Lung (tissue), 12 donors: ENCODE results near the gene LYPD6. TPM values are rescaled to one million over a fixed set of nuclear protein-coding genes. Genes with fewer than 3 reads are reported as not detected.

Experiments
- ATAC-seq: fragments of 200-7000 bp; cut with Tn5 transposase; one replicate; pipeline ENCODE4 v1.9.1; 2020; ENCODE audit warnings: moderate number of reproducible peaks; ENCODE audit not compliant: insufficient read depth, low FRiP score
- DNase-seq, 3 donors: peaks; one replicate each; pipeline ENCODE4 v3.0.0-alpha.2; 2013 to 2017
- H3K27ac ChIP-seq, 2 donors: one replicate each; pipeline ENCODE4 v1.5.1; 2013; ENCODE audit warnings: mild to moderate bottlenecking in 2 of 2, moderate library complexity in 2 of 2, control low read depth in 1 of 2, inconsistent platforms in 1 of 2, low read depth in 1 of 2, low read length in 1 of 2
- H3K27me3 ChIP-seq, 3 donors: one replicate each; pipeline ENCODE4 v1.5.1; 2013; ENCODE audit warnings: low read length in 2 of 3; ENCODE audit not compliant: control insufficient read depth in 3 of 3, insufficient read depth in 3 of 3
- H3K36me3 ChIP-seq, 4 donors: one replicate each; pipeline ENCODE4 v1.5.1; 2013; ENCODE audit warnings: low read length in 4 of 4, mild to moderate bottlenecking in 1 of 4, moderate library complexity in 1 of 4; ENCODE audit not compliant: control insufficient read depth in 4 of 4, insufficient read depth in 4 of 4
- H3K4me1 ChIP-seq, 5 donors: one replicate each; pipeline ENCODE4 v1.5.1; 2013; ENCODE audit warnings: low read length in 5 of 5, mild to moderate bottlenecking in 2 of 5, moderate library complexity in 1 of 5; ENCODE audit not compliant: control insufficient read depth in 5 of 5, insufficient read depth in 5 of 5
- H3K4me3 ChIP-seq: one replicate; pipeline ENCODE4 v1.5.1; 2013; ENCODE audit warnings: mild to moderate bottlenecking, control low read depth, moderate library complexity
- H3K9ac ChIP-seq, 2 donors: one replicate each; pipeline ENCODE4 v1.5.1; 2013; ENCODE audit warnings: low read length in 2 of 2, control low read depth in 1 of 2; ENCODE audit not compliant: insufficient read depth in 1 of 2
- H3K9me3 ChIP-seq, 4 donors: one replicate each; pipeline ENCODE4 v1.5.1; 2013; ENCODE audit warnings: low read length in 3 of 4, mild to moderate bottlenecking in 1 of 4, moderate library complexity in 1 of 4; ENCODE audit not compliant: control insufficient read depth in 4 of 4, insufficient read depth in 3 of 4
- CTCF ChIP-seq: IDR thresholded peaks from 2 replicates; pipeline ENCODE4 v1.5.1; 2012; ENCODE audit warnings: mild to moderate bottlenecking; ENCODE audit errors: control extremely low read depth, extremely low read depth
- WGBS, 2 donors: extraction: QIAGEN DNeasy Blood & Tissue Kit; methylation state at CpG; one replicate each; pipeline ENCODE4 v1.1.7; 2013; 5-methylcytosine and 5-hydroxymethylcytosine counted together
- polyA plus RNA-seq, 2 donors: library from polyadenylated mRNA; stranded (reverse); fragments of 200-250 nt; gene quantifications; one replicate each; pipeline ENCODE4 v1.2.1, GENCODE V29; 2013
- total RNA-seq, 2 donors: library from RNA; depleted of rRNA in 1 of 2; stranded (reverse); fragments of >200 nt in 1 of 2; gene quantifications; one replicate each; pipeline ENCODE4 v1.2.1, GENCODE V29; 2014 to 2021
- donor health status: control.
- donor health status: control.
- donor health status: Bipolar disorder and iron deficiency.
- donor health status: healthy.
- donor health status: DM: yes; HTN: yes; CAD: no.

The LYPD6 gene
- total and polyA plus RNA-seq, 4 donors: 0.16 to 6.3 (median 0.48) TPM

- peaks cover 0 to 6% (median 0%) of the 10 kb centered on the region in 3 donors for H3K27me3 ChIP-seq
- H3K9ac ChIP-seq: no peak overlapping the region
- no peak overlapping the region for H3K4me3 ChIP-seq
- H3K36me3 ChIP-seq: no peaks in the 10 kb centered on the region
- ATAC-seq (no peak), DNase-seq (no peak)
- H3K9me3 ChIP-seq: peaks cover 1 to 4% (median 3%) of the 10 kb centered on the region in 4 donors
- H3K27ac ChIP-seq: no peak overlapping the region
- TF ChIP-seq CTCF: no peak
- peaks cover 0 to 35% (median 5%) of the 10 kb centered on the region in 5 donors for H3K4me1 ChIP-seq
- WGBS, 2 donors: 31 to 50% methylated on average over 2 of the region's 2 CpGs
Observed at GRCh38 chr2:149463328-149464002, 133.1 kb downstream of the LYPD6 start.

- ATAC-seq (no peak), DNase-seq (no peak)
- no peak for TF ChIP-seq CTCF
- 92 to 94% methylated on average over 7 of the region's 7 CpGs for WGBS, 2 donors
- Histone ChIP-seq H3K4me3 (no peak overlapping the region), H3K36me3 (no peaks in the 10 kb centered on the region), H3K9me3 (peaks cover 1 to 4% (median 3%) of the 10 kb centered on the region in 4 donors), H3K27ac (no peak overlapping the region), H3K9ac (no peak overlapping the region), H3K27me3 (peaks cover 0 to 9% (median 0%) of the 10 kb centered on the region in 3 donors), H3K4me1 (peaks cover 0 to 44% (median 5%) of the 10 kb centered on the region in 5 donors)
Observed at GRCh38 chr2:149464396-149464795, 134.0 kb downstream of the LYPD6 start.

GRCh38 chr2:149465873-149466272, 135.5 kb downstream of the LYPD6 start:
- 63 to 82% methylated on average over 2 of the region's 2 CpGs for WGBS, 2 donors
- Histone ChIP-seq H3K27me3 (peaks cover 0 to 9% (median 0%) of the 10 kb centered on the region in 3 donors), H3K4me1 (peaks cover 0 to 49% (median 5%) of the 10 kb centered on the region in 5 donors), H3K9me3 (peaks cover 1 to 4% (median 4%) of the 10 kb centered on the region in 4 donors), H3K27ac (no peak overlapping the region), H3K9ac (no peak overlapping the region), H3K36me3 (peaks cover 0 to 7% (median 3%) of the 10 kb centered on the region in 4 donors), H3K4me3 (no peak overlapping the region)
- no peak for TF ChIP-seq CTCF
- DNase-seq: no peak
- ATAC-seq: no peak
